Measurements from ENCODE around the gene TAB2.

The TAB2 gene

DNA sequence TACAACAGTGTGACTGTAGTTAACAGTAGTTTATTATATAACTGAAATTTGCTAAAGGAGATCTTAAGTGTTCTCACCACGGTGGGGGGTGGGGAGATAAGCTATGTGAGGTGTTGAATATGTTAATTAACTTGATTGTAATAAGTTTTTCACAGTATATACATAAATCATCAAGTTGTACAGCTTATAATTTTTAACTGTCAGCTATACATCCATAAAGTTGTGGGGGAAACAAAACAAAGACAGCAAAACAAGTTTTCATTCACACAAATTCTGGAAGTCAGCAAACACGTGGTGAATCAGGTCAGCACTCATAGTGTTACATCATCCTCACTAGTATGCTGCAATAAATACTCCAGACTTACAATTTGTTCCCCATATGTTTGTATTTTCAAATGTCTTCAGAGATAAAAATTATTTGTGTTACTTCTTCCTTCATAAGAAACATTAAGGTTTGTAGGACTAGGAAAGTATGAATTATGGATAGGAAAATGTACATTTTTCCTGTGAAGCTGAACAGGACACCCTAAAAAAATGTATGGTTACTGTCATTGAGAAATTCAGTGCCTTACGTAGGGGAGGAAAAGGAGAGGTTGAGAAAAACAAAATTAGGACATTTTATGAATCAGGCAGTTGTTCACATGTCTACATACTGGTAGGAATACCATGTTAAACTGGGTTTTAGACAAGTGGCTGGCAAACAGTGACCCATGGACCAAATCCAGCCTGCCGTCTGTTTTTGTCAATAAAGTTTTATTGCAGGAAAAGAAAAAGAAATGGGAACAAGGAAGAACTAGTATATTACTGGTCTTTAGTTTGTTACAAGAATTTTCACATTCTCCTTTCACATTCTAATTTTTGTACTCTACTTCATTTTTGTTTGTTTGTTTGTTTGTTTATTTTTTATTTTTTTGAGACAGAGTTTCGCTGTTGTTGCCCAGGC lies 88.6 kb downstream of the TAB2 start:
- in situ Hi-C loops (cut with MboI; ENCODE audit: low sequenced_read_pairs): no loop called here

DNA sequence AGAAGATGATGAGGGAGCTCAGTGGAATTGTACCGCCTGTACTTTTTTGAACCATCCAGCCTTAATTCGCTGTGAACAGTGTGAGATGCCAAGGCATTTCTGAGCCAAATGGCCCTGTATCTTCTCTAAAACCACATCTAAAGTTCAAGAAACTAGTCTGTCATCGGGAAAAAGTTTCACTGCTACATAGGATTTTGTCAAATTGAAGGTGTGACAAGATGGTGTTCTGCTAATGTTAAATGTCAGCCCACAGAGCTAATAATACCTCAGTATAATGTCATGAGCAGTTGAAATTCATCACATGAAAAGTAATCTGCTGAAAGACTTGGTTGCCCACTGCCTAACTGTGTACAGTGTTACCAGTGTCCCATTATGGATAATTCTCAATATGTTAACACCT lies 92.1 kb downstream of the TAB2 start:
- in situ Hi-C loops (cut with MboI; ENCODE audit: low sequenced_read_pairs): no loop called here

GRCh38 chr6:149410557-149410956 lies 93.0 kb downstream of the TAB2 start:
- in situ Hi-C loops (cut with MboI; ENCODE audit: low sequenced_read_pairs): no loop called here

- in situ Hi-C loops (cut with MboI; ENCODE audit: low sequenced_read_pairs): no loop called here
Measured at GRCh38 chr6:149414009-149414408, 96.5 kb downstream of the TAB2 start.

GRCh38 chr6:149414821-149415220 lies 97.3 kb downstream of the TAB2 start:
- in situ Hi-C loops (cut with MboI; ENCODE audit: low sequenced_read_pairs): no loop called here

DNA sequence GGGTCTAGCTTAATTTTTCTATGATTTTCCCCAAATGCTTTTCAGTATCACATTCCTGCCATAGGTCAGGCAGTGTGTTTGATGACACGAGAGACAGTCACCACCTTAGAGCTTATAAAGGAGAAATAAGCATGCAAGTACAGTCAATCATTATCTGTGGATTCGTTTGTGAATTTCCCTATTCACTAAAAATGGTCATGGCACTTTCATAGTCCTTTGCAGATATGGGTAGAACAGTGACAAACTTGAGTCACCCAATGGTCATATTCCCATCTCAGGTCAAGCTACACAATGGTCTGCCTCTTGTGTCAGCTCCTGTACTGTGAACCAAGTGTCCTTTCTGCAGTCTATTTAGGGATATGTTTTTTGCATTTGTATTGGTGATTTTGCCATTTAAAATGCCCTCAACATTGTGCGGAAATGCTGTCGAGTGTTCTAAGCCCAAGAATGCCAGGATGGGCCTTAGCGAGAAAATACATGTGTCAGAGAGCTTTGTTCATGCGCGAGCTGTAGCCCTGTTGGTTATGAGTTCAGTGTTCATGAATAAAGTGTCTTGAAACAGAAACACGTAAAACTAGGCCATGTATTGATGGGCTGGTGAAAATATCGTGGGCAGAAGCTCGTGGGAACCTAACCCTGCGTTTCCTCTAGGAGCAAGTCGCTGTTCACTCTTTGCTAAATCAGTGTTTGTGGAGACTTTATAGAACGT lies 102.3 kb downstream of the TAB2 start:
- in situ Hi-C loops (cut with MboI; ENCODE audit: low sequenced_read_pairs): loop anchor here (10.0 kb wide), 1 partner anchor 345 kb away; no protein-coding TSS in a partner anchor

- in situ Hi-C loops (cut with MboI; ENCODE audit: low sequenced_read_pairs): loop anchor here (10.0 kb wide), 1 partner anchor 346 kb away; no protein-coding TSS in a partner anchor
Measured at GRCh38 chr6:149421132-149421531, 103.6 kb downstream of the TAB2 start.

DNA sequence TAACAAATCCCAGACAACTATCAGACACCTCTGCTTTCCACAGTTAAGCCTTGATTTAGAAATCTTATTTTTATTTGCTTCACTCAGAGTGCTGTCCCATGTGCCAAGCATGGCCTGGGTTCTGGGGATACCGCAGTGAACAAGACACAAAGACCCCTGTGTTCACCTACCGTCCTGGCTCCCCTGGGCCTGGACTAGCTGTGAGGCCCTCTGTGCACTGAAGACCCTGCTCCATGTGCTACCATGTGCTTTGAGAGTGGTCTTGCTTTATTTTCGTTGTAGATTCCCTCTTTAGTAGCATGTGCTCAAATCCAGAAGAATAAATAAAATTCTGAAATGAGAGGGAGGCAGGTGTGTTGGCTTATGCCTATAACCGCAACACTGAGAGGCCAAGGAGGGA lies 105.1 kb downstream of the TAB2 start:
- in situ Hi-C loops (cut with MboI; ENCODE audit: low sequenced_read_pairs): loop anchor here (10.0 kb wide), 1 partner anchor 348 kb away; no protein-coding TSS in a partner anchor

GRCh38 chr6:149423964-149424440 lies 106.5 kb downstream of the TAB2 start:
- in situ Hi-C loops (cut with MboI; ENCODE audit: low sequenced_read_pairs): loop anchor here (10.0 kb wide), 1 partner anchor 349 kb away; no protein-coding TSS in a partner anchor

GRCh38 chr6:149425224-149425623 lies 107.7 kb downstream of the TAB2 start:
- in situ Hi-C loops (cut with MboI; ENCODE audit: low sequenced_read_pairs): loop anchor here (10.0 kb wide), 1 partner anchor 350 kb away; no protein-coding TSS in a partner anchor

DNA sequence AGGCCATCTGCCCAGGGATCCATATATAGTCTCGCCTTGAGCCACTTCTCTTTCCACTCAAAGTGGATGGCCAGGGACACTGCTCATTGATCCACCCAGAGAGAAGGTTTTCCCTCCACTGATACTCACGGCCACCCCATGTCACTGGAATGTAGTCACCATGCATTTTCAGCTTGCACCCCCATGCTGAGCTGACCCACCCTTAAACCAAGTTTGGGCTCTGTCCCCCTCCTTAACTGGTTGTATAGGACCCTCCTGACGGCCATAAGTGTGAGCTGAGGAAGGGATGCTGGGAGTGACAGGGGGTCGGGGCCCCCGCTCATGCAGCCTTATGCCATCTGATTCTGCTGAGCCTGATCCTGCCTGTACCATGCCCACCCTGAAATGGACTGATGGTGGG lies 108.2 kb downstream of the TAB2 start:
- in situ Hi-C loops (cut with MboI; ENCODE audit: low sequenced_read_pairs): loop anchor here (10.0 kb wide), 1 partner anchor 351 kb away; no protein-coding TSS in a partner anchor

DNA sequence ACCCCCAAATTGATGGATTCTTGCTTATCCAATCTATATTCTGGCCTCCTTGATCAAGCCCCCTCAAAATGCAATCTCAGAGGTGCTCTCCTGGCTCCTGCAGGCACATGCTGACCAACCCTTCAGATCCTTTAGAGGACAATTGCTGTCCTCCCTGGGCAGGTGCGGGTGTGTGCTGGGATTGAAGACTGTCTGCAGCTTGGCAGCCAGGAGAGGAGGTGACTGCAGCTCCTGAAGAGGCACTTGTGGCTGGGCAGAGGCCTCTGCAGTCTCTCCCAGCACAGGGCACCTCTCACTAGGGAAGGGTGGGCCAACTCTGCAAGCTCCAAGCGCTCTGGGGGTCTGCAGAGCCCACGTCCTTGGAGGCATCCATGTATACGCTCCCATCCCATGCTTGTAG lies 111.1 kb downstream of the TAB2 start:
- in situ Hi-C loops (cut with MboI; ENCODE audit: low sequenced_read_pairs): loop anchor here (10.0 kb wide), 1 partner anchor 354 kb away; no protein-coding TSS in a partner anchor

GRCh38 chr6:149429427-149430360 lies 112.2 kb downstream of the TAB2 start:
- in situ Hi-C loops (cut with MboI; ENCODE audit: low sequenced_read_pairs): loop anchor here (10.0 kb wide), 2 partner anchors 355 to 855 kb away; no protein-coding TSS in a partner anchor

DNA sequence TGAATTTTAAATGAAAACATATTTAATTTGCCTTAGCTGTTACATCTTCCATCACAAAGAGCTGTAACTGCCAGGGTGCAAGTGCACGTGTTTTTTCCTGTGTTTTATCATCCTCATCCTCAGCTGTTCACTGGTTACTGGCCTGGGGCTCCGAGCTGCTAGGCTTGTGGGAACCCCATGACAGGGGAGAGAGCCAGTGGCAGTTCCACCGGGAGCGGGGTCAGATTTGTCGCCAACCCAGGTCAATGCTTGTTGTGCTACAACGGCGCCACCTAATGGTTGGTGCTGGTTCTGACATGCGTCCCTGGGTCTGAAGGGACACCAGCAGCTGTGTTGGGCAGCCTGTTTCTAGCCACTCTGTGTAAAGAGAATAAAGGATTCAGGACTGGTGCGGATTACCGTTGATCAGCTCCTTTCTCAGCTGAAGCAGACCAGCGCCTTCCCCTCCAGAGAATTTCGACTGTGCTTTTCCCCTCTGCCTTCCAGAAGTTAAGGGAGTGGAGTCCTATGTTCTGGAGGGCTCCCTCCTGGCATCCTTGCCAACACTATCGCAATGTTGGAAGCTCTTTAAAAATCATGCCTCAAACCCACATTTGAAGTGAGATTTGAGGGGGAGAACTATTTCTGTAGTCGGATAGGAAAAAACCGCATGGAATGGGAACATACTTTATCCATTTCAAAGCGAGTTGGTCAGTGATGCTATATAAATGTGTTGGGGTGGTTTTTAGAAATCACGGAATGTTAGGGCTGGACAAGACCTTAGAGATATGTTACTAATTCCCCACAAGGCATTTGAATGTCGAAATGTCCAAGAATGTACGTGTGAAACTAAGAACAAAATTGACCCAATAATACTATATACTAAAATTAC lies 114.6 kb downstream of the TAB2 start:
- in situ Hi-C loops (cut with MboI; ENCODE audit: low sequenced_read_pairs): loop anchor here (10.0 kb wide), 1 partner anchor 857 kb away; no protein-coding TSS in a partner anchor

DNA sequence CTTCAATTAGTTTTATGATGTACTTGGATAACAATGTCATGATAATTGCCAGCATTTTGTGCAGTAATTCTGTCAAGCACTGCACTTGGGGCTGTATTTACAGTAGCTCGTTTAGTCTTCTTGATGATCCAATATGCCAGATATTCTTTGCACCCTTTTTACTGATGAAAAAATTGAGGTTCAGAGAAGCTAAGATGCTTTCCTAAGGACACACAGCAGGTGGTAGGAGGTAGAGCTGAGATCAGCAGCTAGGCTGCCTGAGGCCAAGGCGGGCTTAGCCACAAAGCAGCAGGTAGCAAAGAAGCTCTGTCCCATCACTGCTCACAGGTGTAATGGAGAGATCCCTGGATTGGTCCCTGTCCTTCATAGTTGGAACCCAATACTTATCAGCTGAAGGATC lies 115.9 kb downstream of the TAB2 start:
- in situ Hi-C loops (cut with MboI; ENCODE audit: low sequenced_read_pairs): loop anchor here (10.0 kb wide), 1 partner anchor 859 kb away; no protein-coding TSS in a partner anchor

DNA sequence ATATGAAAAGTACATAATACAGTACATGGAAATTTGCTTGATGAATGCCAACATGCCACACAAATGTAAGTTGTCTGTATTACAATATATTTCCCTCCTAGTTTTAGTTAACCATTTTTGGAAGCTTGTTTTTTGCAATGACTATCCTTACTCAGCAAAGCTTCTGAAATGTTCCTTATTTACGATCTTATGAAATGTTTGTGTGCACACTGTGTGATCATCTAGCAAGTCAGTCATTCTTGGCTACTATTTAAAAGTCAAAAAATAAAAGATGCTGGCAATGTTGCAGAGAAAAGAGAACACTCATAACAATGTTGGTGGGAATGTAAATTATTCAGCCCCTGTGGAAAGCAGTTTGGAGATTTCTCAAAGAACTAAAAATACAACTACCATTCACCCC lies 116.4 kb downstream of the TAB2 start:
- in situ Hi-C loops (cut with MboI; ENCODE audit: low sequenced_read_pairs): loop anchor here (10.0 kb wide), 1 partner anchor 859 kb away; no protein-coding TSS in a partner anchor

DNA sequence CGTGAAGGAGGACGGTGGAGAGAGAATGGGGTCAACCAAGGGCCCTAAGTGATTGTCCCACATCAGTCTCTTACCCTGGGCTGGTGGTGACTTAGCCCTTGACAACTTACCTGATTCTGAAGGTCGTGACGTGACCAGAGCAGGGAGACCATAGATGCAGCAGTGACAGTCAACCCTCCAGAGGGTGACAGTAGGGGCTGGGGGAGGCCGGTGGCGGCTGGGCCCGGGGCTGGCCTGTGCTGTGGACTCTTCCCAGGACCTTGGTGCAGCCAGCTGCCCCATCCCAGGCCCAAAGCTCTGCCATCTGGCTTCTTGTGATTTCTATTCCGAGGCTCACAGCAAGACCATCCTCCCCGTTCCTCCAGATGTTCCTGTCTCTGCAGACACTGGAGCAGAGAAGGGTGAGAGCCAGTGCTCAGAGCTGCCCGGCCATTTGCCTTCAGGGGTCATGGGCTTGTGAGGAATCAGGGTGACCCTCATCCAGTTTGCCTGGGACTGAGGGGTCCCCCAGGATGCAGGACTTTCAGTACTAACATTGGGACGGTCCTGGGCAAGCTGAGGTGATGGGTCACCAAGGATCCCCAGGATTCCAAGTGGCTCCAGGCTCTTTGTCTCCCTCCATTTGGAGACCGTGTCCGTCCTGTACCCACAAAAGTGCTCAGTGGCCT lies 118.5 kb downstream of the TAB2 start:
- in situ Hi-C loops (cut with MboI; ENCODE audit: low sequenced_read_pairs): loop anchor here (10.0 kb wide), 1 partner anchor 861 kb away; no protein-coding TSS in a partner anchor

DNA sequence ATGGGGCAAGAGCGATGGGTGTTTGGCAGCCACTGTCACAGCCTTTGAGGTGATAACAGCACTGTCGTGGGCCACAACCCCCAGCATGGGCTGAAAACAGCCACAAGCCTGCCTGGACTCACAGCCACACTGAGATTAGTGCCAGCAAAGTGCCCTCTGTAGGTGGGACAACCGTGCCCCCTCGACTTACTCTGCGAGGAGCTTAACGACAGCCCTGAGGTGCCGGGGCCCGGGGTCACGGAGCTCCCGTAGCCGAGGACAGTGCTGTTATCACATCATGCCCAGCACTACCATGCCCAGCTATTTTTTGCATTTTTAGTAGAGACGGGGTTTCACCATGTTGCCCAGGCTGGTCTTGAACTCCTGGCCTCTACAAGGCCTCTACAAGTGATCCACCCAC lies 119.1 kb downstream of the TAB2 start:
- in situ Hi-C loops (cut with MboI; ENCODE audit: low sequenced_read_pairs): loop anchor here (10.0 kb wide), 1 partner anchor 862 kb away; no protein-coding TSS in a partner anchor

Measured in HL-60/S4 treated with retinoic acid at 250 ng/mL for 4 days and 3 days (cell line).